Liver (tissue), 9 donors: ENCODE results near the gene KRT84. TPM values are rescaled to one million over a fixed set of nuclear protein-coding genes. Genes with fewer than 3 reads are reported as not detected.

Experiments
- DNase-seq: peaks from one replicate; pipeline ENCODE4 v3.0.0-alpha.2; 2017; ENCODE audit warnings: low spot score
- H3K27ac ChIP-seq, 2 donors: one replicate each; pipeline ENCODE4 v1.7.0; 2013; ENCODE audit warnings: inconsistent platforms in 2 of 2, low read length in 2 of 2, control low read depth in 1 of 2, low read depth in 1 of 2, mild to moderate bottlenecking in 1 of 2
- H3K27me3 ChIP-seq, 4 donors: one replicate each; pipeline versions ENCODE4 v1.6.1 to v1.7.0; 2013; ENCODE audit warnings: low read length in 3 of 4, inconsistent platforms in 1 of 4, mild to moderate bottlenecking in 1 of 4, moderate library complexity in 1 of 4; ENCODE audit not compliant: control insufficient read depth in 4 of 4, insufficient read depth in 4 of 4
- H3K36me3 ChIP-seq, 4 donors: one replicate each; pipeline versions ENCODE4 v1.6.1 to v1.7.0; 2013; ENCODE audit warnings: low read length in 3 of 4, mild to moderate bottlenecking in 3 of 4, low read depth in 1 of 4, moderate library complexity in 1 of 4; ENCODE audit not compliant: control insufficient read depth in 4 of 4, insufficient read depth in 3 of 4
- H3K4me1 ChIP-seq, 4 donors: one replicate each; pipeline versions ENCODE4 v1.6.1 to v1.7.0; 2013; ENCODE audit warnings: low read length in 3 of 4, mild to moderate bottlenecking in 3 of 4, moderate library complexity in 1 of 4; ENCODE audit not compliant: control insufficient read depth in 4 of 4, insufficient read depth in 4 of 4
- H3K4me3 ChIP-seq, 3 donors: one replicate each; pipeline versions ENCODE4 v1.6.1 to v1.7.0; 2013; ENCODE audit warnings: low read length in 3 of 3, control low read depth in 1 of 3, low read depth in 1 of 3, mild to moderate bottlenecking in 1 of 3
- H3K9ac ChIP-seq, 2 donors: one replicate each; pipeline ENCODE4 v1.7.0; 2013; ENCODE audit warnings: low read length in 2 of 2, mild to moderate bottlenecking in 2 of 2, moderate library complexity in 2 of 2, control low read depth in 1 of 2, low read depth in 1 of 2
- H3K9me3 ChIP-seq, 4 donors: one replicate each; pipeline versions ENCODE4 v1.6.1 to v1.7.0; 2013; ENCODE audit warnings: low read length in 3 of 4; ENCODE audit not compliant: control insufficient read depth in 4 of 4
- ATF3 ChIP-seq: IDR thresholded peaks from 2 replicates; pipeline ENCODE4 v1.6.1; 2016; ENCODE audit warnings: antibody characterized with exemption
- CTCF ChIP-seq: fragments of 150-350 bp; IDR thresholded peaks from 2 replicates; pipeline ENCODE4 v1.5.1; 2017; ENCODE audit warnings: improper control_type of control experiment, low read depth, low read length; ENCODE audit not compliant: missing input control
- EGR1 ChIP-seq, 2 donors: IDR thresholded peaks; 2 replicates each; pipeline ENCODE4 v1.6.1; 2016 to 2018; ENCODE audit warnings: antibody characterized with exemption in 2 of 2, low read depth in 2 of 2
- FOXA1 ChIP-seq: IDR thresholded peaks from 2 replicates; pipeline ENCODE4 v1.6.1; 2016; ENCODE audit warnings: antibody characterized with exemption
- FOXA2 ChIP-seq: IDR thresholded peaks from 2 replicates; pipeline ENCODE4 v1.6.1; 2016; ENCODE audit warnings: antibody characterized with exemption
- HNF4G ChIP-seq: IDR thresholded peaks from 2 replicates; pipeline ENCODE4 v1.6.1; 2016; ENCODE audit warnings: antibody characterized with exemption
- JUND ChIP-seq, 2 donors: IDR thresholded peaks; 2 replicates each; pipeline ENCODE4 v1.6.1; 2016; ENCODE audit warnings: antibody characterized with exemption in 2 of 2
- MAX ChIP-seq: IDR thresholded peaks from 2 replicates; pipeline ENCODE4 v1.6.1; 2016; ENCODE audit warnings: antibody characterized with exemption
- NR2F2 ChIP-seq: IDR thresholded peaks from 2 replicates; pipeline ENCODE4 v1.6.1; 2016; ENCODE audit warnings: antibody characterized with exemption
- RAD21 ChIP-seq, 2 donors: IDR thresholded peaks; 2 replicates each; pipeline ENCODE4 v1.6.1; 2016; ENCODE audit warnings: antibody characterized with exemption in 2 of 2, mild to moderate bottlenecking in 2 of 2
- REST ChIP-seq: IDR thresholded peaks from 2 replicates; pipeline ENCODE4 v1.6.1; 2016; ENCODE audit warnings: antibody characterized with exemption, mild to moderate bottlenecking
- RXRA ChIP-seq, 2 donors: IDR thresholded peaks; 2 replicates each; pipeline ENCODE4 v1.6.1; 2017 to 2018; ENCODE audit warnings: antibody characterized with exemption in 2 of 2, mild to moderate bottlenecking in 1 of 2
- SP1 ChIP-seq: IDR thresholded peaks from 2 replicates; pipeline ENCODE4 v1.6.1; 2018; ENCODE audit warnings: antibody characterized with exemption, mild to moderate bottlenecking
- TAF1 ChIP-seq: conservative IDR thresholded peaks from 2 replicates; pipeline ENCODE4 v1.6.1; 2016; ENCODE audit warnings: antibody characterized with exemption, mild to moderate bottlenecking
- YY1 ChIP-seq: IDR thresholded peaks from 2 replicates; pipeline ENCODE4 v1.6.1; 2016; ENCODE audit warnings: antibody characterized with exemption, mild to moderate bottlenecking
- WGBS: extraction: QIAGEN DNeasy Blood & Tissue Kit; methylation state at CpG from one replicate; pipeline ENCODE4 v1.1.7; 2013; 5-methylcytosine and 5-hydroxymethylcytosine counted together
- polyA plus RNA-seq, 2 donors: library from polyadenylated mRNA; stranded (reverse) in 1 of 2; unstranded in 1 of 2; fragments of 200-250 nt in 1 of 2; fragments of >200 nt in 1 of 2; fragmentation: Nextera tagmentation in 1 of 2; extraction: Ambion mirVana in 1 of 2; gene quantifications; one replicate each; pipeline versions ENCODE4 v1.2.1 to v1.2.3, GENCODE V29; 2013 to 2015
- total RNA-seq, 2 donors: library from RNA; depleted of rRNA; stranded (reverse); fragments of >200 nt; gene quantifications; one replicate each; pipeline ENCODE4 v1.2.3, GENCODE V29; 2014
- donor health status: healthy.
- donor health status: healthy.
- donor health status: healthy.
- donor health status: healthy.
- donor health status: healthy.

The KRT84 gene
- total and polyA plus RNA-seq, 4 donors: not detected

- H3K36me3 ChIP-seq: no peaks in the 10 kb centered on the region
- H3K4me1 ChIP-seq: no peaks in the 10 kb centered on the region
- H3K9ac ChIP-seq: no peak overlapping the region
- H3K9me3 ChIP-seq: no peaks in the 10 kb centered on the region
- no peak for DNase-seq
- no peak overlapping the region for H3K27ac ChIP-seq
- WGBS: 79% methylated on average over 12 of the region's 12 CpGs
- no peak for TF ChIP-seq RAD21 (IDR thresholded peaks at IDR 0.05)
- TF ChIP-seq RXRA (IDR thresholded peaks at IDR 0.05): no peak
- TF ChIP-seq NR2F2: no peak
- TF ChIP-seq FOXA1: no peak
- H3K27me3 ChIP-seq: no peaks in the 10 kb centered on the region
- H3K4me3 ChIP-seq: no peak overlapping the region
Measured at GRCh38 chr12:52370926-52371608, 14.4 kb downstream of the KRT84 start.

- TF ChIP-seq YY1 (no peak), TAF1 (no peak), SP1 (no peak), REST (no peak), FOXA2 (no peak), CTCF (no peak), RAD21 (IDR thresholded peaks at IDR 0.05) (no peak), ATF3 (no peak), MAX (no peak), EGR1 (IDR thresholded peaks at IDR 0.05; ENCODE audit: low read depth in 2 of 2) (no peak), JUND (IDR thresholded peaks at IDR 0.05) (no peak), HNF4G (no peak), RXRA (IDR thresholded peaks at IDR 0.05) (no peak)
- H3K9ac ChIP-seq: no peak overlapping the region
- H3K4me1 ChIP-seq: no peaks in the 10 kb centered on the region
- no peaks in the 10 kb centered on the region for H3K9me3 ChIP-seq
- no peaks in the 10 kb centered on the region for H3K27me3 ChIP-seq
- H3K4me3 ChIP-seq: no peak overlapping the region
- no peaks in the 10 kb centered on the region for H3K36me3 ChIP-seq
- WGBS: 85% methylated on average over 6 of the region's 6 CpGs
- DNase-seq: no peak
- no peak overlapping the region for H3K27ac ChIP-seq
Measured at GRCh38 chr12:52369809-52370208, 15.6 kb downstream of the KRT84 start.
